Panc1 (cell line): Measurements from ENCODE around the gene XRCC4. TPM values are rescaled to one million over a fixed set of nuclear protein-coding genes. Genes with fewer than 3 reads are reported as not detected.

Source experiments
- ATAC-seq: fragments of 200-7000 bp; cut with Tn5 transposase; 2 replicates; pipeline ENCODE4 v1.9.1; 2020; ENCODE audit warnings: mild to moderate bottlenecking, moderate library complexity
- BruUV-seq: library from RNA; stranded (reverse); fragments of 400-500 nt; replicated peaks from 2 replicates; lab custom pipeline; 2021; lab: Mats Ljungman, UMichigan
- CTCF ChIA-PET: fragments of 300-600 bp; sonication (Branson Sonifier 250); formaldehyde crosslinking; loops from one replicate; lab custom pipeline; 2022; ENCODE audit warnings: antibody characterized with exemption; lab: Charles Lee
- POLR2A ChIA-PET: fragments of 300-600 bp; sonication (Branson Sonifier 250); formaldehyde crosslinking; loops from one replicate; lab custom pipeline; 2022; ENCODE audit warnings: antibody characterized with exemption; lab: Charles Lee
- DNase-seq: peaks from one replicate; pipeline ENCODE4 v3.0.0-alpha.2; 2010; ENCODE audit warnings: low read depth, low spot score
- H3K27ac ChIP-seq: 2 replicates; pipeline ENCODE4 v1.5.1; 2011; ENCODE audit warnings: mild to moderate bottlenecking, low read length, inconsistent platforms
- H3K27me3 ChIP-seq: fragments of 200-500 bp; sonication (Bioruptor generic); 2 replicates; pipeline ENCODE4 v1.6.0; 2014; ENCODE audit warnings: low read length, inconsistent platforms; ENCODE audit not compliant: control insufficient read depth, insufficient read depth
- H3K36me3 ChIP-seq: fragments of 200-500 bp; sonication (Bioruptor generic); 2 replicates; pipeline ENCODE4 v1.5.1; 2014; ENCODE audit warnings: inconsistent platforms, mild to moderate bottlenecking, low read length, moderate library complexity; ENCODE audit not compliant: control insufficient read depth, insufficient read depth
- H3K4me1 ChIP-seq: 2 replicates; pipeline ENCODE4 v1.5.1; 2011; ENCODE audit warnings: inconsistent platforms, mild to moderate bottlenecking, low read length, moderate library complexity; ENCODE audit not compliant: control insufficient read depth, insufficient read depth
- H3K4me3 ChIP-seq, 2 experiments: 2 replicates each; pipeline ENCODE4 v1.5.1; 2011 to 2012; ENCODE audit warnings: low read depth in 2 of 2, low read length in 2 of 2, mild to moderate bottlenecking in 2 of 2, inconsistent platforms in 1 of 2, moderate library complexity in 1 of 2
- H3K9me3 ChIP-seq: fragments of 200-500 bp; sonication (Bioruptor generic); 2 replicates; pipeline ENCODE4 v1.5.1; 2014; ENCODE audit warnings: low read depth, mild to moderate bottlenecking, inconsistent platforms, low read length, moderate library complexity; ENCODE audit not compliant: control insufficient read depth, insufficient read depth
- CTCF ChIP-seq: fragments of 450-650 bp; IDR thresholded peaks from 2 replicates; pipeline ENCODE4 v1.5.1; 2017; ENCODE audit warnings: mild to moderate bottlenecking
- POLR2AphosphoS5 ChIP-seq: IDR thresholded peaks from 2 replicates; pipeline ENCODE4 v1.6.1; 2012; ENCODE audit warnings: mild to moderate bottlenecking, low read depth, low read length, moderate library complexity
- SIN3A ChIP-seq: IDR thresholded peaks from 2 replicates; pipeline ENCODE4 v1.6.1; 2012; ENCODE audit warnings: low read depth, mild to moderate bottlenecking, low read length, moderate library complexity, borderline replicate concordance; ENCODE audit not compliant: insufficient read depth
- TCF7L2 ChIP-seq: IDR thresholded peaks from 2 replicates; pipeline ENCODE4 v1.6.1; 2011; ENCODE audit warnings: mild to moderate bottlenecking, low read depth, low read length, inconsistent platforms
- in situ Hi-C: cut with HindIII; loops from 2 replicates; pipeline ENCODE4 v1.10.0; 2016; ENCODE audit warnings: low sequenced_read_pairs, low pct_unique_long_range_greater_than_20kb
- intact Hi-C: fragments of 100-400 bp; cut with micrococcal nuclease; formaldehyde crosslinking; loops from one replicate; pipeline ENCODE4 v1.10.0; 2022; ENCODE audit not compliant: unreplicated experiment
- total RNA-seq: library from RNA; stranded (reverse); gene quantifications from one replicate; pipeline ENCODE4 v1.2.1, GENCODE V29; 2021; ENCODE audit not compliant: unreplicated experiment
- TF ChIP-seq, protein P1 (sequence below), 2 experiments: IDR thresholded peaks; 2 replicates each; pipeline ENCODE4 v1.6.1; 2011 to 2012; ENCODE audit warnings: low read depth in 2 of 2, control low read depth in 1 of 2, low read length in 1 of 2, mild to moderate bottlenecking in 1 of 2, moderate library complexity in 1 of 2; ENCODE audit not compliant: insufficient read depth in 1 of 2

Gene XRCC4
- total RNA-seq, 1 experiment from 2014 or later = 12.5 TPM

- Histone ChIP-seq H3K4me1 (no peaks in the 10 kb centered on the region), H3K27ac (no peak overlapping the region), H3K27me3 (no peaks in the 10 kb centered on the region), H3K9me3 (no peaks in the 10 kb centered on the region), H3K4me3 (no peak overlapping the region), H3K36me3 (no peaks in the 10 kb centered on the region)
- intact Hi-C loops = no loop called here
- CTCF ChIA-PET = no interaction called here
- in situ Hi-C loops = no loop called here
- DNase-seq = no peak
- no peak for ATAC-seq
- POLR2A ChIA-PET = no interaction called here
- TF ChIP-seq, protein P1, sequence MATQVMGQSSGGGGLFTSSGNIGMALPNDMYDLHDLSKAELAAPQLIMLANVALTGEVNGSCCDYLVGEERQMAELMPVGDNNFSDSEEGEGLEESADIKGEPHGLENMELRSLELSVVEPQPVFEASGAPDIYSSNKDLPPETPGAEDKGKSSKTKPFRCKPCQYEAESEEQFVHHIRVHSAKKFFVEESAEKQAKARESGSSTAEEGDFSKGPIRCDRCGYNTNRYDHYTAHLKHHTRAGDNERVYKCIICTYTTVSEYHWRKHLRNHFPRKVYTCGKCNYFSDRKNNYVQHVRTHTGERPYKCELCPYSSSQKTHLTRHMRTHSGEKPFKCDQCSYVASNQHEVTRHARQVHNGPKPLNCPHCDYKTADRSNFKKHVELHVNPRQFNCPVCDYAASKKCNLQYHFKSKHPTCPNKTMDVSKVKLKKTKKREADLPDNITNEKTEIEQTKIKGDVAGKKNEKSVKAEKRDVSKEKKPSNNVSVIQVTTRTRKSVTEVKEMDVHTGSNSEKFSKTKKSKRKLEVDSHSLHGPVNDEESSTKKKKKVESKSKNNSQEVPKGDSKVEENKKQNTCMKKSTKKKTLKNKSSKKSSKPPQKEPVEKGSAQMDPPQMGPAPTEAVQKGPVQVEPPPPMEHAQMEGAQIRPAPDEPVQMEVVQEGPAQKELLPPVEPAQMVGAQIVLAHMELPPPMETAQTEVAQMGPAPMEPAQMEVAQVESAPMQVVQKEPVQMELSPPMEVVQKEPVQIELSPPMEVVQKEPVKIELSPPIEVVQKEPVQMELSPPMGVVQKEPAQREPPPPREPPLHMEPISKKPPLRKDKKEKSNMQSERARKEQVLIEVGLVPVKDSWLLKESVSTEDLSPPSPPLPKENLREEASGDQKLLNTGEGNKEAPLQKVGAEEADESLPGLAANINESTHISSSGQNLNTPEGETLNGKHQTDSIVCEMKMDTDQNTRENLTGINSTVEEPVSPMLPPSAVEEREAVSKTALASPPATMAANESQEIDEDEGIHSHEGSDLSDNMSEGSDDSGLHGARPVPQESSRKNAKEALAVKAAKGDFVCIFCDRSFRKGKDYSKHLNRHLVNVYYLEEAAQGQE (IDR thresholded peaks at IDR 0.05; ENCODE audit: insufficient read depth in 1 of 2, low read depth in 2 of 2, low read length in 1 of 2) = no peak
- TF ChIP-seq CTCF = no peak
- no peak for TF ChIP-seq SIN3A
- no peak for TF ChIP-seq TCF7L2
- TF ChIP-seq POLR2AphosphoS5 = no peak
- BruUV-seq = no TSS peak
Observed at GRCh38 chr5:83340511-83340918, 263.2 kb downstream of the XRCC4 start.

DNA sequence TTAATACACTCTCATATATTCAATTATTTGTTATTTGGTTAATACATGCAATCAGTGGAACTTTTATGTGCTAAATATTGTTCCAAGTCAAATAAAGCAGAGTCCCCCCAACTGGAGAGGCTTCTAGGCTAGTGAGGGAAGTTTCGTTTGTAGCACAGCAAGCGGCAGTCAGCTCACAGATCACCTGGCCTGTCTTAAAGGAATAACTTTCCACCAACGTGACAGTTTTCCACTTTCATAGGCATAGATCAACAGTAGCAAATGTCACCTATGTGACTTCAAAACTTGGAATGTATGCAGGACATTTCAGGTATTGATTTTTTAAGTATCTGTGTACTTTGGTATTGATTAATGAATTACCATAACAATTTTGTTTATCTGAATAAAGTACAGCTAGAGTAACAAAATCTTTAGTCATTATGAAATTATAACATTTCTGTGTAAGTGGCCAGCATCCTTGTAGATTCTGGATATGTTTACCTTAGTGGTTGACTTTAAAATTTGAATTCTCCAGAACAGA lies 264.5 kb downstream of the XRCC4 start:
- no peaks in the 10 kb centered on the region for H3K4me1 ChIP-seq
- no peak for DNase-seq
- no peak for ATAC-seq
- CTCF ChIA-PET = no interaction called here
- intact Hi-C loops (no loop called here), in situ Hi-C loops (no loop called here)
- TF ChIP-seq, protein P1 (IDR thresholded peaks at IDR 0.05; ENCODE audit: insufficient read depth in 1 of 2, low read depth in 2 of 2, low read length in 1 of 2) = no peak
- TF ChIP-seq CTCF = no peak
- no peak for TF ChIP-seq TCF7L2
- no peak for TF ChIP-seq POLR2AphosphoS5
- no TSS peak for BruUV-seq
- no peaks in the 10 kb centered on the region for H3K27me3 ChIP-seq
- POLR2A ChIA-PET = no interaction called here
- H3K4me3 ChIP-seq = no peak overlapping the region
- no peaks in the 10 kb centered on the region for H3K36me3 ChIP-seq
- H3K27ac ChIP-seq = no peak overlapping the region
- H3K9me3 ChIP-seq = peaks cover 5% of the 10 kb centered on the region; the same call in 1 of the 2 replicates
